Stimulated activated CD8-positive, alpha-beta memory T cell treated with anti-CD3 and anti-CD28 coated beads, Interleukin-2, amount 100 ng/mL, for 48 hours (primary cell): ENCODE results near the gene BRF1.

ENCODE experiments used
- DNase-seq, 2 donors: peaks; one replicate each; pipeline ENCODE4 v3.0.0-alpha.2; 2020; ENCODE audit warnings: low read depth in 2 of 2

BRF1 gene

DNA sequence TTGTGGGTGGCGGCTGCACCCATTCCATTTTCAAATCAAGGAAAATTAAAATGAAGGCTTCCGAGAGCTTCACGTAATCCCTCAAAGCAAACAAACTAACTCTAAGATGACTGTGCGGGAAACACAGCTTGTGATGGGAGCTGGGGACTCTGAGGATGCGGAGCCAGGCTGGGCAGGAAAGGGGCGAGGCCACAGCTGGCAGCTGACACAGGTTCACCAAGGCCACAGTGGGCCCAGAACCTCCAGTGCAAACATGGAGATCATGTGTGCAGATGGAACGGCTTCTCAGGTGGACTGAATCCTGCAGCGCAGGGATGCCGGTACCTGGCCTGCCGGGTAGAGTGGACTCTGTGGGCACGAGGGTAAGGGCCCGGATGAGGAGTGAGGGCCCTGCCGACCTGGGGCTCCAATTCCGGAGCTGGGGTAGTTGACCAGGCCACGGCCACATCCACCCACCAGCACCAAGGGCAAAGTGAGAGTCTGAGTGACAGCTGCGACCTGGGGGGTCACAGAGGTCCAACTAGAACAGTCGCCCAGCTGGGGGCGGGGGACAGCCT lies 71.6 kb downstream of the BRF1 start:
- no peak for DNase-seq

DNA sequence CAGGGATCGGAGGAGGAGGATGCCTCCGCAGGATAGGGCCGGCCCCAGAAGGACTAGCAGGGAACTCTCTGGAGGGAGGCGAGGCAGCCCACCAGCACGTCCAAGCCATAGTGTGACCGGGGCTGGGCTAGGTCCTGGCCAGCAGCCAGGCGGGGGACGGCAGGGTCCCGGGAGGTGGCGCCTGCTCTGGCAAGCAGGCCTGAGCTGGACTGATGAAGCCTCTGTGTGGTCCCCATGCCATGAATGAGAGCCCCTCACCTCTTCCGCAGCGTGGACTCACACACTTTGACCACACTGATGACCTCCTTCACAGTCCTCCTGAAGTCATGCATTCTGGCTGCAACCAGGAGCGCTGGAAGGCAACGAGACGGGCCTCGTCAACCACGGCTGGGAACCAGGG lies 72.2 kb downstream of the BRF1 start:
- DNase-seq: no peak

DNA sequence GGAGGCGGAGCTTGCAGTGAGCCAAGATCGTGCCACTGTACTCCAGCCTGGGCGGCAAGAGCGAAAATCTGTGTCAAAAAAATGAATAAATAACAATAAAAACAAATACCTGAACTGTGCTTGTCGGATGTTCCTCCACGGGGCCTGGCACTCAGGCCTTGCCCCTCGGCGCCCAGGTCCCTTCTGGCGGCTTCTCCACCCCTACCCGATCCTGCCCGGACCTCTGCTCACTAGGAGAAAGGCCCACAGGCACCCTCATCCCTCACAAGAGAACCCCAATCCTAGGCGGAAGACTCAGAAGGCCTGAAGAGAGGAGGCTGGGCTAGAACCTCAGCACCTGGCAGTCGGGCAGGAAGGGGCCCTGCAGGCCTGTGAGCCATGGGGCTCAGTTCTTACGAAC lies 73.5 kb downstream of the BRF1 start:
- DNase-seq: no peak

DNA sequence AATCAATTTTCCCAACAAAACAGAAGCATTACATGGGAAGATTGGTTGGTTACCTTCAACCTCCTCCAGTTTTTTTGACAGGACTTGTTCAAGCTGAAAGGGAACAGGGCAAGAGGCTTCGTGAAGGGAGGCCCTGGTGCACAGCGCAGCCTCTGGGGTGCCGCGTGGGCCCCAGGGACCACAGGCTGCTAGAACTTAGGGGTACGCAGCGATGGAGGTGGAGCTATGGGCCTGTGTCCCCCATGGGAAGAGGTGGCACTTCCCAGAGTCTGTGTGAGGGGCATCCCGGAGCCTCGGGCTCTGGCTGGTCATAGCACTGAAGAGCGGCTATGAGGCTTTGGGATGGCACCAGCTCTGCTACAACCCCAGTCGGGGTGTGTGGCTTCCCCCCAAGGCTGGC lies 74.6 kb downstream of the BRF1 start:
- no peak for DNase-seq

DNA sequence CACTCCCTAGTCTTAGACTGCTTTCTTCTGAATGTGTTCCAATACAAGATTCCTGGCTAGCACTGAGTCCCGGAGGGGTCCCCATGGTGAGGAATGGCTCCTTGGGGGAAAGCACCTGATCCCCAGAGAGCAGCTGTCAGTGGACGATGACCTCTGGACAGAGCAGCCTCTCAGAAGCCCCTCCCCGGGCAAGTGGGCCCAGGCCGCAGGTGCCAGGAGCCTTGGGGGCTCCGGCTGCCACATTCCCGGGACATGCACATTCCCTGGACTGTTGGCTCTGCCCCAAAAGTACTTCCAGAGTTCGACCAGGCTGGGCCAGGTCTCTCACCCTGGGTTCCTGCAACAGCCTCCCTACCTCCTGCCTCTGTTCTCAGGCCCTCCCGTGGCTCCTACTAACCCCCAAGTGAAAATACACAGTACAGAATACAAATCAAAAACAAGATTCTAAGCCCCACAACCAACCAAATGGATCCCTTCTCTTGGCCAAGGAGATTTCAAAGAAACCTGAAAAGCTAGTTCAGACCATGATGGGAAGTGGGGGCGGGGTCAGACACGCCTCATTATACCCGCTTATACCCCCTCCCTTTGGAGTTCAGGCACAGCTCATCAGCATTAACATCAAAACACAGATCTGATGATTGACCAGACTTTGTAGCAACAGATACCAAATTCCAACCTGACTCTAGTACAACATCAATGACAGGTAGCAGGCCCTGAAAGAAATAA lies 75.8 kb downstream of the BRF1 start:
- no peak for DNase-seq

DNA sequence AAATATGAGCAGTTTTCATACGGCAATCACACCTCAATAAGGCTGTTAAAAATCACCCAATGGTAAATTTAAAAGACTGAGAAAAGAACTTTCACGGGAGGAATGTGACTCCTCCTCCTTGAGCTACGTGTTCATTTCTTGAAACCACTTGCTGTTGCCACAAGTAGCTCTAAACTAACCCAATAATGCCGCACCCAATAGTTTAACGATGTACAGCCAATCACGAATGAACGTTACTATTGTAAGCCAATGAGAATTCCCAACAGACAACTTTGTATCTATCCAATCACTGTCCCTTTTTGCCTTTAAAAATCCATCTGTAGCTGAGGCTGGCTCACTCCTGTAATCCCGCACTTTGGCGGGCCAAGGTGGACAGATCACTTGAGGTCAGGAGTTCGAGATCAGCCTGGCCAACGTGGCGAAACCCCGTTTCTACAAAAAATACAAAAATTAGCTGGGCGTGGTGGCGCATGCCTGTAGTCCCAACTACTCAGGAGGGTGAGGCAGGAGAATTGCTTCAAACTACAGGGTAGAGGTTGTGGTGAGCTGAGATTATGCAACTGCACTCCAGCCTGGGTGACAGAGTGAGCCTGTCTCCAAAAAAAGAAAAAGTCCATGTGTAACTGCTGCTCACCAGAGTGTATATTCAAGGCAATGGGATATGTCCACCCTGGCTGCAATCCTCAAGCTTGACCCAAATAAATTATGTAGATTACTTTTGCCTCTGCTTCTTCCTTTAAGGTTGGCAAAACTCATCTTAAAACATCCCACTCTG lies 76.8 kb downstream of the BRF1 start:
- no peak for DNase-seq

DNA sequence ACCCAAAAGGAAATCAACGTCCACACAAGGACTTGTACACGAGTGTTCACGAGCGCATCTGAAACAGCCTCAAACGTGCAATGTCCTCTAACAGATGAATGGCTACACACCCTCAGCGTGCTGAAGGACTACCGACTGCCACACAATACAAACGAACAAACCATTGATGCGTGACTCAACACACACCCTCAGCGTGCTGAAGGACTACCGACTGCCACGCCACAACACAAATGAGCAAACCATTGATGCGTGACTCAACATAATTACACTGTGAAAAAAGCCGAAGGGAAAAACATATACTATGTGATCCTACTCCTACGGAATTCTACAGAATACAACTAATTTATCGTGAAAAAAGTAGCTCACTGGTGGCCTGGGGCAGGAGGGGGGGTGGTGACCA lies 77.5 kb downstream of the BRF1 start:
- DNase-seq: no peak

DNA sequence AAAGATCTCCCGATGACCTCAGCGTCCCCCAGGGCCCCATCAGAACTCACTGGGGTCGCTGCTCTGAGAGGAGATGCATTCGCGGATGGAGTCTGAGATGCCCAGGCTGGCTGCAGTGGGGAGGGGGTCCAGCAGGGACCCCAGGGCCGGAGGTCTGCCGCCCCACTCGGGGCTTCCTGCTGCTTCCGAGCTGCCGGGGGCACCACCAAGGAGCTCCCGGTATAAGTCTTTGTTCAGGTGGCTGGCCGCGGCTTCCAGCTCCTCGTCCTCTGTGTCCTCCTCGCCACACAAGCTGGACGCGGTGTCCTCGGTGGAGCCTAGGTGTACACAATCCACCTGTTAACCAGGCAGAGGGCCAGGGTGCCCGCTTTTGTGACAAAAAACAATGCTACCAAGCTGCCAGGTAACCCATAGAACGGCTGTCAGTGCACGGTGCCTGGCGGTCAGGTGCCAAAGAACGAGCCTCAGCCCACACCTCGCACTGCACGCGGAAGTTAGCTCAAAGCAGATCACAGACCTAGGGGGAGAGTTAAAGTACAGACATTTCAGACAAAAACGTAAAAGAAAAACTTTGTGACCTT lies 79.1 kb downstream of the BRF1 start:
- DNase-seq: no peak

DNA sequence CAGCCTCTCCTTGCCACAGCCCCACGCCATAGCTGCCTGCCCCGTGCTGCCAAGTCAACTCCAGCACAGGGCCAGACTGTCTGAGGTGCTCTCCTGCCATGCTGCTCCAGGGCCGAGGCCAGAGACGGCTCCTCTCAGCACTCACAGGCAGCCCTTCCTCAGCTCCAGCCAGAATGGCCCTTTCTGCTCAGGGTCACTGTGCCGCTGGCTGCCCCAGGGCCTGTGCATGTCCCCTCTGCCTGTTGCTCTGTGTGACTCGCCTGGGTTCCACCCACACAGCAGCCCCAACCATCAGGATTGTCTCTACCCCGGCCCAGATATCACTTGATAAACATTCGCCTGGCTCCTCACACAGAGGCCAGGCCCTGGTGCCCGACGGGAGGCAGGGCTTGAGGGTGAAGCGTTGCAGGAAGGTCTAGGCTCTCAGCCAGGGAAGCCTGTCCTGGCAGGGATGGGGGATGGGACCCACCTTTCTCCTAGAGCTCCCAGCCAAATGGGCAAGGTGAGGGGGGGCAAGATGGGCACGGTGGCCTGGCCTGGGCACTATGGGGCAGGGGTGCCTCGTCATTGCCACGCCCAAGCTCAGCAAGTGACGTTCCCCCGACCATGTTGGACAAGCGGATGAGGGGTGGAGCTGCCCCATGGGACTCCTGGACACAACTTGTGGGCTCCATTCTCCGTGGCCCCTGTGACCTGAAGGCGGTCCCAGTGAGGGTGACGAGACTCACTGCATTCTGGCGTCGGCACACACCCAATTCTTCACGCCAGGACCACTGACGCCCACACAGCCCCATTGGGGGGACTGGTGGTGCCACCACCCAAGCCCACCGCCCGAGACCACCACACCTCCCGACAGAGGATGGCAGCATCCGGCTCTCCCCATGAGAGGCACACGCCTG lies 79.9 kb downstream of the BRF1 start:
- no peak for DNase-seq

DNA sequence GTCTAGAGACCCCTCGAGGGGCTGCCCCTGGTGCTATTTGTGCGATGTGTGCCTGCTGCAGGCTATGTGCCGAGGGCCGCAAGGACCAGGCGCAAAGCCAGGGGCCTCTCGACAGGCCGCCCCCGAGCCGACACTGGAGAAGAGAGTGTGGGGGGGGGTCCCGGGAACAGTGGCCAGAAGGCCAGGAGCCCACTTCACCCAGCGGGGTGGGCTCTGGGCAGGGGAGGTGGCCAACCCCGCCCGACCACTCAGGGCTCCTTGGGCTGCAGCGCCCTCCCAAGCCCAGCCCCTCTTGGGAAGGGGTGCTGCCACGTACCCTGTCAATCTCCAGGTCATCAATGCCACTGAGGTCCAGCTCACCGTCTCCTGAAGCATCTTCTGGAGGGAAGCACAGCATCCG lies 81.0 kb downstream of the BRF1 start:
- no peak for DNase-seq

DNA sequence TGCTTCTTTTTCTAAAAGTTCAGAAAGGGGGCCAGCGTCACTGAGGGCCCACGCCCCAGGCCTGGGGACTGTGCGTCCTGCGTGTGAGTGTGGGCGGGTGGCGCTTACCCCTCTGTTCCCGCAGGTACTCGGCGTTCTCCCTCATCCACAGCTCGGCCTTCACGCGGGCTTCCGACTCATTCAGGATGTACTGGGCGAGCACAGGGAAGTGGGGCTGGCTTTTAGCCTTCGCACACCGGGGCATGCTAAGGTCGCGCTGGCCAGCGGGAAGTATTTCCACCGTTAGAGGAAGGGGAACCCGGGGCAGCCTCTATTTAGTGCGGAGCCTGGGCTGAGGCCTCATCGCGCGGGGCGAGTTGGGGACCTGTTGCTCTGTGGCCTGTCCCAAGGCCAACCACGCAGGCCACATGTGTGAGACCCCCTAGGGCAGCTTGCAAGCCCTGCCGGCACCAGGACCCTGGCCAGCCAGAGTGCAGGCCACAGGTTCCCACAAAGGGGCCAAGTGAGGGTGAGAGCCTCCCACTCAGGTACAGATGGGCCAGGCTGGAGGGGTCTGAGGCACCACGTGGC lies 81.7 kb downstream of the BRF1 start:
- DNase-seq: no peak

DNA sequence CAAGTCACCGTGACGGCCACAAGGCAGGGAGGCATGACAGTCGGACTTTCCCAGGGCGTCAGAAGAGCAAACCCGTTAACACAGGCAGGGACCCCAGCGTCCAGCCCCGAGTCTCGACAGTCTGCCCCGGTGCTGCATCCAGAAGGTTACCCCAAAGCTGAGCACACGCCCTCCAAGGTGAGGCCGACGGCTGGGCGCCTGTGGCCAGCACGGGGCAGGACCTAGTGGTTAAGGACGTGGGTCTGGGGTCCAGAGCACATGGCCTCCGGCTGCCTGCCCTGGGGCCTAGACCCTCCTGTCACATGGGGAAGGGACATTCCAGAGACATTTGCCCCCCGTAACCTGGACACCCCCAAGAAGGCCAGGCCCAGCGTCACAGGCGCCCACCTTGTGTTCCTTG lies 82.2 kb downstream of the BRF1 start:
- no peak for DNase-seq

DNA sequence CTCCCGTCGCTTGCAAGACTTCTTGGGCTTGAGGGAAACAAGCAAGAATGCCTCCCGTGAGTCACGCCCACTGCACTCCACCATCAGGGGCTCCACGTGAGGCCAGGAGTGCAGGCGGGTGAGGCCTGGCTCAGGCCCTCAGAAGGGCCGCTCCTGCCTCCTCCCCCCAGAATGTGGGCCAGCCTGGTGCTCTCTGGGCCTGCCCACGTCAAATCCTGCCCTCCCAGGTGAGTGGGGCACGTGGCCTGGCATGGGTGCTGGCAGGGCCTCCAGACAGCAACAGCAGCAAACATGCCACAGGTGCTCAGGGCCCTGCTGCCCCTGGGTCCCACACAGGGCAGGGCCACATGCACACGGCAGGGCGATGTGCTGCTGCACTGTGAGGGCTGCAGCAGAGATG lies 83.0 kb downstream of the BRF1 start:
- no peak for DNase-seq

DNA sequence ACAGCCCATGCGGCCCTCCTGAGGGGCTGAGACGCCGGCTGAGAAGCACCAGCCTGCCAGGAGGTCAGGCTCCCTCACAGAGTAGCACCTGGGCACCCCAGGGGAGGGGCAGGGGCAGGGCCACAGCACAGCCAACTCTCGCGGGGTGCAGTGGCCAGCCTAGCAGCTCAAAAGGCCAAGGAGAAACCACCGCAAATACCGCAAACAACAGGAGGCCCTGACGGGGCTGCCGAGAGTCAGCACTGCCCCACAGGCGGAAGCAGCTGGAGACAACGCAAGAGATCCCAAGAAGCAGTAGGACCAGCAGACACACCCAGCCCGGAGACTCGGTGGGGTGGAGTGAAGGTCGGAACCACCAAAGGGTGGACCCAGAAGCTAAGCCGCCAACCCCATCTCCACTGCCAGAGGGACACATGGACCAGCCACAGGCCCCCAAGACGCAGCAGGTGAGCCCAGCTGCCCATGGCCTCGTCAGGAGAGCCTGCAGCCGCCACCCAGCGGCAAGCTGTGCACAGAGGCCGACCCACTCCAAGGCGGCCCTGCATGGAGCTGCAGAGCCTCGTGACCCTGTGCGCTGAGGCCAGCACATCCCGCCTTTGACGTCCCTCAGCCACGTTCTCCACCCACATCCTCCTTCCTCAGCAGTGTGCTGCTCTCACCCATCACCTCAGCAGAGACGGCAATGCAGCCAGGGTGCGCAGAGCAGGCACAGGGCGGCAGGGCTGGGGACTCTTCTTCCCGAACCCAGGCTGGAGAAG lies 84.1 kb downstream of the BRF1 start:
- no peak for DNase-seq

DNA sequence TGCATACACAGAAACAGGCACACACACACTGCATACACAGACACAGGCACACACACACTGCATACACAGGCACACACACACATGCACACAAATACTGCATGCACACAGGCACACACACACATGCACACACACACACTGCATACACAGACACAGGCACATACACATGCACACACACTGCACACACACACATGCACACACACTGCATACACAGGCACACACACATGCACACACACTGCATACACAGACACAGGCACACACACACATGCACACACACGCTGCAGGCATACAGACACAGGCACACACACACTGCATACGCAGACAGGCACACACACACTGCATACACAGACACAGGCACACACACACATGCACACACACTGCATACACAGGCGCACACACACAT lies 85.2 kb downstream of the BRF1 start:
- DNase-seq: no peak

DNA sequence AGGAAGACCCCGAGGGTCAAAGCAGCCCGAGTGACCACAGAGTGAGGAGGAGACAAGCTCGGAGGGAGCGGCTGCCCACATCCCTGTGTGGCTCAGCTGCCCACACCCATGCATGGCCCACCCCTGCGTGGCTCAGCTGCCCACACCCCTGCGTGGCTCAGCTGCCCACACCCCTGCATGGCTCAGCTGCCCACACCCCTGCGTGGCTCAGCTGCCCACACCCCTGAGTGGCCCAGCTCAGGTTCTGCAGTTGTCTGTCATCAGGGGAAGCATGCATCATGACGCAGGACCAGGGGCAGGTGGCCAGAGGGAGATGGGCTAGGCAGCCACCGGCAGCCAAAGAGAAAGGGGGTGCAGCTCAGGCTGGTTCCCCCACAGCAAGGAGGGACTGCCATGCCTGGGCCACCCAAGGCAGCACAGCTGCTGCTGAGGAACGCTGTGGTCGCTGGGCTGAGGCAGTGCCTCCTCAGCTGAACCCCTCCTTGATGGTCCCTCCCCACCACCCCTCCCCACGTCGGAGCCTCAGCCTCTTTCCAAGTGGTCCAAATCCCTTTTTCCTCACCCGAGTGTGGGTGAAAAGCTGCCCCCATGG lies 86.4 kb downstream of the BRF1 start:
- no peak for DNase-seq

DNA sequence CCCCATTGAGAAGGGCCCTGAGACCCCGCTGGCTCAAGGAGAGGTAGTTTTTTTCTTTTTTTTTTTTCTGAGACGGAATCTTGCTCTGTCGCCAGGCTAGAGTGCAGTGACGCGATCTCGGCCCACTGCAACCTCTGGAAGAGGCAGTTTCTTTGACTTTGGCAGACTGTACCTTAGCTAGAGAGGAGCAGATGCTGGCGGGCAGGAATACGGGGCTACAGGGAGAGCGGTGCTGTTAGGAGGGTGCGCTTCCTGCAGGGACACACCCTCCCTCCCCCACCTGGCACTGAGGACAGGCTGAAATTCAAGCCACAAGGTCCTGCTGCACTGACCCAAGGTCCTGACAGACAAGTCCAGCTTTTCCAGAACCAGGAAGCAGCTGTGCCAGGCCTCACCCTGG lies 87.4 kb downstream of the BRF1 start:
- no peak for DNase-seq

DNA sequence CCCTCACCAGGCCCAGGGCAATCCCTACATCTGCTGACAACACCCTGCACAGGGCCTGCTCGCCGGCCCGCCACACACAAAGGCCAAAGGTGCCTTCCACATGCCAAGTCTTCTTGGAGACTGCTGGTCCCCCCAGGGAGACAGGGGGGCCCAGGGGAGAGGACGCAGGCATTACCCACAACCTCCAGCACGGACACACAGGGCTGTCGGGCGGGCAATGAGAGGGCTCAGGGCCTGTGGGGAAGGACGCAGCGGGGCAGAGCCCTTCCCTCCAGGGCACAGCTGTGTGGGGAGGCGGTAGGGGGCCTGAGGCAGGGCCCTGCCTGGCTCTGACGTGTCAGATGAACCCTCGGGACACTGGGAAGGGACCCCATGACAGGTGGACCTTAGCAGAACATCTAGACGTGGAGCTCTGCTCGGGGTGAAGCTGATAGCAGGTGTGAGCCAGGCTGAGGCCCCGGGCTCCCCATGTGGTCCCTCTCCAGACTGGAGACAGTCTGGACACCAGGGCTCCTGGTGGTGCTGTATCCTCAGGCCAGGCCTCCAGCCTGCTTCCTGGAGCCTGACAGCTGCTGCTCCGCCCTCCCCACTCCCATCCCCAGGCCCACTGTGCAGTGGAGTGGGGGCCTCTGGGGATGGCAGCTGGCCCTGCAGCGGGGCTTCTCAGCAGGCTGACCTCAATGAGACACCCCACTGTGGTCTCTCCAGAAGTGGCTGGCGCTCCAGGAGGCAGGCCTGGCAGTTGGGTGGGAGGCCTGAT lies 88.1 kb downstream of the BRF1 start:
- no peak for DNase-seq

DNA sequence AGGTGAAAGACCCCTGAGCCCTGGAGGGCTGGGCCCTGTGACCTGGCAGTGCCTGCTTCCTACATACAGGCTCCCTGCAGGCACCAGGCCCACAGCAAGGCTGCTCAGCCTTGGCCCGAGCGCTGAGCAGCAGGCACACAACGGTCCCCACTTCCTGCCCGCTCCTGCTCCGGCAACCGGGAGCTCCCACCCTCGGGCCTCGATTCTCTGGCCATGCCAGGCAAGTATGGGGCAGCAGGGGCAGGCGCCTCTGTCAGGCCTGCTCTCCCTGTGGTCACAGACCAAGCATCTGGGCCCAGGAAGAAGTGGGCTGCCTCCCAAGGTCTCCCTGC lies 89.1 kb downstream of the BRF1 start:
- DNase-seq: no peak
